Esophagus squamous epithelium (tissue), 4 donors: Measurements from ENCODE around the gene EIF3A.

Experiments
- POLR2A ChIP-seq, 4 donors: fragments of 450-650 bp; IDR thresholded peaks; one replicate each; pipeline ENCODE4 v1.6.1; 2017; ENCODE audit warnings: antibody characterized with exemption in 4 of 4, mild to moderate bottlenecking in 4 of 4, moderate library complexity in 3 of 4
- TF ChIP-seq, protein P1 (sequence below), 6 experiments: fragments of 450-650 bp in 4 of 6; fragments of 200-600 bp in 2 of 6; sonication (generic) in 2 of 6; IDR thresholded peaks; one replicate each; pipeline ENCODE4 v1.5.1; 2016 to 2019; ENCODE audit warnings: antibody characterized with exemption in 6 of 6, mild to moderate bottlenecking in 4 of 6, moderate library complexity in 4 of 6

DNA sequence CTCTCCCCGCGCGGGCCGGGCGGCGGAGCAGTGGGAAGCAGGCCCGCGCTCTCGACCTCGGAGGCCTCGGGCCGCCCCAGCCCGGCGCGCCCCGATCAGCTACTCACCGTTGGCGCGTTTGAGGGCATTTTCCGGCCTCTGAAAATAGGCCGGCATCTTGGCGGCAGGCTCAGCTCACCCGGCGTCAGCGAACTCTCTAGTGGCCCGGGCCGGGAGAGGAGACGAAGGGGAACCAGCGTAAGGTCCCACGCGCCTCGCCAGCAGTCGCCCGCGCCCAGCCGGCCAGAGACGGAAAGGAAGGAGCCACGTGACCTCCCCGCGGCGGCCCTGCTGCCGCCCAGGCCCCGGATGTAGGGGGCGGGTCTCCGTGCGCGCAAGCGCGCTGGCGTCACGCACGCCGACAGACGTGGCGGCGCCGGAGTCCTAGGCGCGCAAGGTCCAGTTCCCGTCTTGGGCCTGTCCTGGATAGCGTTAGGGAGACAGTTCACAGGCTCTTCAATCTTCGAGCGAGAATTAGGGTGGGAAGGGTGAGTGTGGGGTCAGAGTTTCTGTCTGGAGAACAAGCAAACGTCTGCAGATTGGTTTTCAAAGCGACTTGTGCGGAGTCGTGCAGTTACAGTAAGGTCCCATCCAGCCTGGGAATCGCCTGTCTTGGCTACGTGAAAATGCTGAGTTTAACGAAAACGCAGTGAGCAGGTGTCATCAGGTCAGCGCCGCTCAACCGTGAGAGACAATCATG lies at the start of gene EIF3A:
- TF ChIP-seq, protein P1, sequence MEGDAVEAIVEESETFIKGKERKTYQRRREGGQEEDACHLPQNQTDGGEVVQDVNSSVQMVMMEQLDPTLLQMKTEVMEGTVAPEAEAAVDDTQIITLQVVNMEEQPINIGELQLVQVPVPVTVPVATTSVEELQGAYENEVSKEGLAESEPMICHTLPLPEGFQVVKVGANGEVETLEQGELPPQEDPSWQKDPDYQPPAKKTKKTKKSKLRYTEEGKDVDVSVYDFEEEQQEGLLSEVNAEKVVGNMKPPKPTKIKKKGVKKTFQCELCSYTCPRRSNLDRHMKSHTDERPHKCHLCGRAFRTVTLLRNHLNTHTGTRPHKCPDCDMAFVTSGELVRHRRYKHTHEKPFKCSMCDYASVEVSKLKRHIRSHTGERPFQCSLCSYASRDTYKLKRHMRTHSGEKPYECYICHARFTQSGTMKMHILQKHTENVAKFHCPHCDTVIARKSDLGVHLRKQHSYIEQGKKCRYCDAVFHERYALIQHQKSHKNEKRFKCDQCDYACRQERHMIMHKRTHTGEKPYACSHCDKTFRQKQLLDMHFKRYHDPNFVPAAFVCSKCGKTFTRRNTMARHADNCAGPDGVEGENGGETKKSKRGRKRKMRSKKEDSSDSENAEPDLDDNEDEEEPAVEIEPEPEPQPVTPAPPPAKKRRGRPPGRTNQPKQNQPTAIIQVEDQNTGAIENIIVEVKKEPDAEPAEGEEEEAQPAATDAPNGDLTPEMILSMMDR (IDR thresholded peaks at IDR 0.05): peak in 2 of 6 experiments; percentile 3 to 15
- peak in 3 of 4 donors; percentile 78 to 98 (median 89) for TF ChIP-seq POLR2A (IDR thresholded peaks at IDR 0.05)
